ENCODE results near the gene ANKRD13A.

- TF ChIP-seq CTCF (IDR thresholded peaks at IDR 0.05) (no peak), POLR2A (IDR thresholded peaks at IDR 0.05) (no peak), POLR2AphosphoS5 (IDR thresholded peaks at IDR 0.05) (no peak)
These were observed 35.3 kb upstream of the ANKRD13A start for GRCh38 chr12:109963743-109964429.

All from breast epithelium (tissue), 3 donors.